Mesenchymal stem cell (in vitro differentiated cells and primary cell): ENCODE data around the gene CUL4A.

Experiments used
- DNase-seq: peaks from one replicate; pipeline ENCODE4 v3.0.0-alpha.2; 2013
- H2AFZ ChIP-seq: one replicate; pipeline ENCODE4 v1.6.1; 2013; ENCODE audit warnings: low read depth, mild to moderate bottlenecking, control low read depth, inconsistent platforms, low read length, moderate library complexity
- H2AK5ac ChIP-seq: 2 replicates; pipeline ENCODE4 v1.6.1; 2013; ENCODE audit warnings: low read length, moderate library complexity, mild to moderate bottlenecking, inconsistent platforms; ENCODE audit not compliant: severe bottlenecking
- H2BK120ac ChIP-seq: one replicate; pipeline ENCODE4 v1.6.1; 2013; ENCODE audit warnings: low read depth, mild to moderate bottlenecking, inconsistent platforms, low read length, moderate library complexity
- H2BK12ac ChIP-seq, 2 experiments: one replicate each; pipeline ENCODE4 v1.6.1; 2013; ENCODE audit warnings: inconsistent platforms in 2 of 2, low read length in 2 of 2, mild to moderate bottlenecking in 2 of 2, moderate library complexity in 2 of 2, control low read depth in 1 of 2
- H2BK15ac ChIP-seq: one replicate; pipeline ENCODE4 v1.6.1; 2013; ENCODE audit warnings: mild to moderate bottlenecking, low read depth, inconsistent platforms; ENCODE audit not compliant: poor library complexity, severe bottlenecking
- H2BK5ac ChIP-seq: 2 replicates; pipeline ENCODE4 v1.6.1; 2013; ENCODE audit warnings: low read depth, mild to moderate bottlenecking, low read length, control low read depth, inconsistent platforms; ENCODE audit not compliant: poor library complexity, severe bottlenecking
- H3K14ac ChIP-seq, 2 experiments: one replicate each; pipeline ENCODE4 v1.6.1; 2013; ENCODE audit warnings: inconsistent platforms in 2 of 2, low read length in 2 of 2, control low read depth in 1 of 2, mild to moderate bottlenecking in 1 of 2, moderate library complexity in 1 of 2
- H3K18ac ChIP-seq, 2 experiments: one replicate each; pipeline ENCODE4 v1.6.1; 2013; ENCODE audit warnings: inconsistent platforms in 2 of 2, low read length in 2 of 2, control low read depth in 1 of 2, low read depth in 1 of 2, mild to moderate bottlenecking in 1 of 2
- H3K23ac ChIP-seq, 2 experiments: one replicate each; pipeline ENCODE4 v1.6.1; 2013; ENCODE audit warnings: inconsistent platforms in 2 of 2, low read length in 2 of 2, mild to moderate bottlenecking in 2 of 2, moderate library complexity in 2 of 2, control low read depth in 1 of 2
- H3K27ac ChIP-seq: 2 replicates; pipeline ENCODE4 v1.5.1; 2013; ENCODE audit warnings: mild to moderate bottlenecking, moderate library complexity, low read length, control low read depth, inconsistent platforms; ENCODE audit not compliant: poor library complexity, severe bottlenecking
- H3K27me3 ChIP-seq, 2 experiments: 2 replicates each; pipeline versions ENCODE4 v1.6.1 to v1.7.0; 2013; ENCODE audit warnings: low read length in 2 of 2, mild to moderate bottlenecking in 2 of 2, moderate library complexity in 2 of 2, control low read depth in 1 of 2, inconsistent platforms in 1 of 2; ENCODE audit not compliant: control insufficient read depth in 1 of 2, insufficient read depth in 1 of 2
- H3K36me3 ChIP-seq, 2 experiments: 2 replicates each; pipeline versions ENCODE4 v1.6.1 to v1.7.0; 2013; ENCODE audit warnings: low read length in 2 of 2, control low read depth in 1 of 2, inconsistent platforms in 1 of 2, low read depth in 1 of 2, mild to moderate bottlenecking in 1 of 2; ENCODE audit not compliant: insufficient read depth in 2 of 2, control insufficient read depth in 1 of 2
- H3K4ac ChIP-seq, 2 experiments: one replicate each; pipeline ENCODE4 v1.6.1; 2013; ENCODE audit warnings: inconsistent platforms in 2 of 2, low read length in 2 of 2, mild to moderate bottlenecking in 2 of 2, moderate library complexity in 2 of 2, control low read depth in 1 of 2, low read depth in 1 of 2
- H3K4me1 ChIP-seq: 2 replicates; pipeline ENCODE4 v1.6.1; 2013; ENCODE audit warnings: low read depth, low read length, control low read depth; ENCODE audit not compliant: control insufficient read depth, insufficient read depth
- H3K4me2 ChIP-seq: 2 replicates; pipeline ENCODE4 v1.6.1; 2013; ENCODE audit warnings: low read length, mild to moderate bottlenecking, inconsistent platforms; ENCODE audit not compliant: poor library complexity, severe bottlenecking
- H3K4me3 ChIP-seq, 2 experiments: 2 replicates each; pipeline versions ENCODE4 v1.5.1 to v1.7.0; 2013; ENCODE audit warnings: low read length in 2 of 2, mild to moderate bottlenecking in 2 of 2, control low read depth in 1 of 2, low read depth in 1 of 2; ENCODE audit not compliant: insufficient read depth in 1 of 2
- H3K79me1 ChIP-seq: replicated peaks from 2 replicates; pipeline ENCODE4 v1.6.1; 2013; ENCODE audit warnings: mild to moderate bottlenecking, control low read depth, low read length, inconsistent platforms; ENCODE audit not compliant: poor library complexity, severe bottlenecking
- H3K9ac ChIP-seq: 2 replicates; pipeline ENCODE4 v1.7.0; 2013; ENCODE audit warnings: mild to moderate bottlenecking, low read length, moderate library complexity
- H3K9me3 ChIP-seq: 2 replicates; pipeline ENCODE4 v1.7.0; 2013; ENCODE audit warnings: mild to moderate bottlenecking, low read length; ENCODE audit not compliant: control insufficient read depth
- H4K8ac ChIP-seq: one replicate; pipeline ENCODE4 v1.6.1; 2013; ENCODE audit warnings: inconsistent platforms, mild to moderate bottlenecking, low read length, moderate library complexity
- H4K91ac ChIP-seq: one replicate; pipeline ENCODE4 v1.6.1; 2013; ENCODE audit warnings: mild to moderate bottlenecking, low read length, inconsistent platforms
- WGBS: methylation state at CpG from one replicate; pipeline ENCODE4 v1.1.7; 2013; ENCODE audit warnings: mixed read lengths; 5-methylcytosine and 5-hydroxymethylcytosine counted together

CUL4A gene

DNA sequence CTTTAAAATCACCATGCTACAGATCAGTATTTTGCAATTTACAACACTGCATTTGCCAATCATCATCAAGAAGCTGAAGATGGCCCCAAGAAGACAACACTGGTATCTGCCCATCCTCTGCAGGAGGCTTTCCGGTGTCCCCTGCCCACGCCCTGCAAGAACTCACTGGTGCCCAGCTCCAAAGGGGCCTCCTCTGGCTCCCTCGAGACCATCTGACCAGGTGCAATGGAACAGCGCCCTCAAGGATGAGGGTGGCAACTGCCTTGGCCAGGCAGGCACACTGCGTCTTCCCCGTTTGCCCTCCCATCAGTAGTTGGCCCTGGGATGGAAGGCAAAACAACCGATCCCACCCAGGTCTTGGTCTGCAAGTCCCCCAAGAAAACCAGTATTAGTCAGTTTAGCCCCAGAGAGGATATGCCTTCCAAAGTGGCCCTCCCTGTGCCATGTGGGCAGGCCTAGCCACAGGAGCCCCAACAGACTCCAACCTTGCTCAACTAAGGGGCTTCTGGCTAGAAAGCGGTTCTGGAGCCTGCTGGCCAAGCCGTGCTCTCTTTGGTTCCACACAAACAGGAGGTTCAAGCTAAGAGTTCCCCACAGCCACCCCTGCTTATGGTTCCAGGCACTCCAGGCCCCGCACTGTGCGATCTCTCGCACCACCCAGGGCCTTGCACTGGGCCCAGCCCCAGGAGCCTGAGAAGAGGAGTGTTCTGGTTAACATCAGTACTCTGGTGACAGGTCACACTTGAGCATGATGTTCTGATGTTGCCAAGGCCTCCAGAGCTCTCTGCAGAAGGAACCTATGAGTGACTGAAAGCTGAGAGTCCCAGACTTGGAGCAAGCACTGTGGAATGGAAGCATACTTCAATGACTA, 5.7 kb upstream of the CUL4A start:
- peak; percentile 93 for DNase-seq
- Histone ChIP-seq H2BK15ac (peak overlapping the region; percentile 68), H3K4me3 (no peak overlapping the region), H3K18ac (peak overlapping the region in 1 of 2 experiments; percentile 44), H2AFZ (no peak overlapping the region), H3K23ac (no peak overlapping the region), H3K9ac (no peak overlapping the region), H2BK120ac (no peak overlapping the region), H3K27me3 (no peaks in the 10 kb centered on the region), H2BK12ac (peak overlapping the region in 1 of 2 experiments; percentile 25), H4K91ac (peak overlapping the region; percentile 73), H3K4me1 (peaks cover 4% of the 10 kb centered on the region), H3K4ac (peak overlapping the region in 1 of 2 experiments; percentile 10), H3K14ac (peak overlapping the region in 1 of 2 experiments; percentile 90), H3K9me3 (no peaks in the 10 kb centered on the region), H2AK5ac (no peak overlapping the region), H4K8ac (peak overlapping the region; percentile 22), H3K27ac (no peak overlapping the region), H2BK5ac (no peak overlapping the region), H3K36me3 (peaks cover 17 to 33% of the 10 kb centered on the region in 2 experiments), H3K79me1 (peaks cover 29% of the 10 kb centered on the region), H3K4me2 (no peak overlapping the region)
- 80% methylated on average over 12 of the region's 12 CpGs for WGBS

DNA sequence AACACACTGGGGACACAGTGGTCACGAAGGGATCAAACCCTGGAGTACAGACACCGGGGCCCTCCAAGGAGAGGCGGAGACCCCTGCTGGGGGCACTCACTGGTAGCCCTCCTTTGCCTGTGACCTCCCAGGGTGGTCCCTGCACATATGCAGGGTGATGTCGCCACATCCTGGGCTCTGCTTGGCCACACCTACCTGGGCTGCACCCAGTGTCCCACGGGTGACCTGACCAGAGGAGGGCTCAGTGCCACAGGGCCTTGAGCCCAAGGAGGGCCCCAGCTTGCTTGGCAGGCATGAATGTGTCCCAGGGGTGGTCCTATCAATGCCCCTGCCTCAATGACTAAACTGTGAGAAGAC, 5.1 kb upstream of the CUL4A start:
- no peak overlapping the region for H2AFZ ChIP-seq
- 66% methylated on average over 5 of the region's 5 CpGs for whole genome bisulfite sequencing
- no peak overlapping the region for H3K4me3 ChIP-seq

DNA sequence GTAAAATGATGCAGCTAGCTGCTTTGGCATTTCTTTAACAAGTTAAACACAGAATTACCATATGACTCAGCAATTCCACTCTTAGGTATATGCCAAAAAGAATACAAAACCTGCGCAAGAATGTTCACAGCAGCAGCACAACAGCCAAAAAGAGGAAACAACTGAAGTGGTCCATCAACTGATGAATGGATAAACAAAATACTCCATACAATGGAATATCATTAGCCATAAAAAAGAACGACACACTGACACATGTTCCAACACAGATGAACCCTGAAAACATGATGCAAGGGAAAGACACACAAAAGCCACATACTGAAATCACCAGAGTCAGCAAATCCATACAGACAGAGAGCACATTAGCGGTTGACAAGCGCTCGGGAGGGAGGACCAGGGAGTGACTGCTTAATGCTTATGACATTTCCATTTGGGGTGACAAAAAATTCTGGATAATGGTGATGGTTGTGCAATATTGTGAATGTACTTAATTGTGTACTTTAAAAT, 3.9 kb upstream of the CUL4A start:
- H3K4me2 ChIP-seq, result no peak overlapping the region
- peaks cover 15 to 16% of the 10 kb centered on the region in 2 experiments for H3K36me3 ChIP-seq
- H2BK12ac ChIP-seq, result no peak overlapping the region
- H2BK15ac ChIP-seq, result no peak overlapping the region
- H2BK120ac ChIP-seq, result no peak overlapping the region
- H3K9me3 ChIP-seq, result no peaks in the 10 kb centered on the region
- no peak overlapping the region for H3K14ac ChIP-seq
- peak; percentile 44 for DNase-seq
- H3K9ac ChIP-seq, result peak overlapping the region; percentile 13
- no peak overlapping the region for H3K18ac ChIP-seq
- no peak overlapping the region for H4K8ac ChIP-seq
- no peaks in the 10 kb centered on the region for H3K27me3 ChIP-seq
- H3K23ac ChIP-seq, result no peak overlapping the region
- no peak overlapping the region for H2BK5ac ChIP-seq
- peaks cover 4% of the 10 kb centered on the region for H3K4me1 ChIP-seq
- no peak overlapping the region for H2AK5ac ChIP-seq
- H2AFZ ChIP-seq, result no peak overlapping the region
- H3K4ac ChIP-seq, result no peak overlapping the region
- WGBS, result 86% methylated on average over 5 of the region's 5 CpGs
- no peak overlapping the region for H4K91ac ChIP-seq
- H3K27ac ChIP-seq, result no peak overlapping the region
- peaks cover 19% of the 10 kb centered on the region for H3K79me1 ChIP-seq
- H3K4me3 ChIP-seq, result no peak overlapping the region

More for the DNA sequence above, 5.1 kb upstream of the CUL4A start:
- Histone ChIP-seq H4K91ac (peak overlapping the region; percentile 1), H3K36me3 (peaks cover 17 to 27% of the 10 kb centered on the region in 2 experiments), H2BK12ac (peak overlapping the region in 1 of 2 experiments; percentile 31), H3K23ac (no peak overlapping the region), H3K14ac (no peak overlapping the region), H2BK15ac (no peak overlapping the region), H2BK120ac (no peak overlapping the region), H3K27me3 (no peaks in the 10 kb centered on the region), H3K79me1 (peaks cover 25% of the 10 kb centered on the region), H3K27ac (no peak overlapping the region), H2BK5ac (no peak overlapping the region), H4K8ac (peak overlapping the region; percentile 42), H3K9ac (no peak overlapping the region), H2AK5ac (no peak overlapping the region), H3K18ac (peak overlapping the region; percentile 26 to 40), H3K9me3 (no peaks in the 10 kb centered on the region), H3K4me2 (no peak overlapping the region), H3K4me1 (peaks cover 4% of the 10 kb centered on the region), H3K4ac (no peak overlapping the region)
- DNase-seq, result no peak

DNA sequence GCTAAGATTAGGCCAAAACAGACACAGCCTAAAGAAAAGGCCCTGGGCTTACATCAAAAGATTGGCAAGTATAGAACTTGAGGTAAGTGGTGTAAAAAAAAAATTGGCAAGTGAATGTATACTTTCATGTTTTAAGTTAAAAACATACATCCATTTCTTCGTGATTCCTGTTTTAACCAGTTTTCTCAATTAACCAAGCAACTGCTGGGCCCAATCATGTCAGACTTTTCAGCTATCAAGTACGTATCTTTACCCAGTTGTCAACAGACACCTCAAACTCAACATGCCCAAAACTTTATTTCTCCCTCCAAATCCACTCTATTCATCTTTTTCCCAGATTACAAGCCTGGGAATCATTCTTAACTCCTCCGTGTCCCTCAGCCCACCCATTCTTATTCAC, 2.0 kb upstream of the CUL4A start:
- Histone ChIP-seq H3K4me1 (peaks cover 8% of the 10 kb centered on the region), H3K79me1 (peaks cover 15% of the 10 kb centered on the region), H3K23ac (no peak overlapping the region), H3K4me3 (peak overlapping the region in 1 of 2 experiments; percentile 98), H3K18ac (no peak overlapping the region), H2BK5ac (no peak overlapping the region), H3K27ac (no peak overlapping the region), H4K91ac (no peak overlapping the region), H3K14ac (no peak overlapping the region), H3K9me3 (no peaks in the 10 kb centered on the region), H3K4me2 (peak overlapping the region; percentile 87), H4K8ac (no peak overlapping the region), H2AFZ (no peak overlapping the region), H3K27me3 (no peaks in the 10 kb centered on the region), H3K4ac (no peak overlapping the region), H2BK12ac (no peak overlapping the region), H2AK5ac (no peak overlapping the region), H3K9ac (peak overlapping the region; percentile 98), H3K36me3 (peaks cover 18 to 31% of the 10 kb centered on the region in 2 experiments), H2BK120ac (no peak overlapping the region), H2BK15ac (no peak overlapping the region)
- no peak for DNase-seq
- 34% methylated on average over 3 of the region's 3 CpGs for WGBS
